HEK293 (cell line): ENCODE results near the gene SH2D4B.

ENCODE experiments used
- KLF10 ChIP-seq: fragments of 450-650 bp; IDR thresholded peaks from 2 replicates; pipeline ENCODE4 v1.5.1; 2018; ENCODE audit warnings: missing biosample characterization, mild to moderate bottlenecking, missing genetic modification characterization
- PBX3 ChIP-seq: sonication (generic); formaldehyde crosslinking; IDR thresholded peaks from 2 replicates; pipeline ENCODE4 v1.8.1; 2022; ENCODE audit warnings: mild to moderate bottlenecking, moderate library complexity, missing genetic modification reagents
- REPIN1 ChIP-seq: fragments of 450-650 bp; formaldehyde crosslinking; IDR thresholded peaks from 2 replicates; pipeline ENCODE4 v1.5.1; 2017; ENCODE audit warnings: missing biosample characterization, missing genetic modification characterization, low read depth
- SP2 ChIP-seq: fragments of 450-650 bp; formaldehyde crosslinking; IDR thresholded peaks from 2 replicates; pipeline ENCODE4 v1.5.1; 2016; ENCODE audit warnings: missing biosample characterization, missing genetic modification characterization
- TRIM28 ChIP-seq: IDR thresholded peaks from 2 replicates; pipeline ENCODE4 v1.6.1; 2011; ENCODE audit warnings: low read length, control low read depth, borderline replicate concordance
- WT1 ChIP-seq: fragments of 450-650 bp; formaldehyde crosslinking; IDR thresholded peaks from 2 replicates; pipeline ENCODE4 v1.5.1; 2016; ENCODE audit warnings: missing biosample characterization, missing genetic modification characterization
- ZFHX2 ChIP-seq: fragments of 450-650 bp; formaldehyde crosslinking; conservative IDR thresholded peaks from 2 replicates; pipeline ENCODE4 v1.5.1; 2016; ENCODE audit warnings: missing biosample characterization, missing genetic modification characterization
- ZNF174 ChIP-seq: fragments of 450-650 bp; formaldehyde crosslinking; IDR thresholded peaks from 2 replicates; pipeline ENCODE4 v1.5.0; 2017; ENCODE audit warnings: missing biosample characterization, mild to moderate bottlenecking, missing genetic modification characterization
- ZNF37A ChIP-seq: fragments of 450-650 bp; IDR thresholded peaks from 2 replicates; pipeline ENCODE4 v1.5.1; 2018; ENCODE audit warnings: missing biosample characterization, missing genetic modification characterization
- TF ChIP-seq, protein P1 (sequence below): fragments of 450-650 bp; formaldehyde crosslinking; IDR thresholded peaks from 2 replicates; pipeline ENCODE4 v1.5.1; 2016; ENCODE audit warnings: missing biosample characterization, missing genetic modification characterization

DNA sequence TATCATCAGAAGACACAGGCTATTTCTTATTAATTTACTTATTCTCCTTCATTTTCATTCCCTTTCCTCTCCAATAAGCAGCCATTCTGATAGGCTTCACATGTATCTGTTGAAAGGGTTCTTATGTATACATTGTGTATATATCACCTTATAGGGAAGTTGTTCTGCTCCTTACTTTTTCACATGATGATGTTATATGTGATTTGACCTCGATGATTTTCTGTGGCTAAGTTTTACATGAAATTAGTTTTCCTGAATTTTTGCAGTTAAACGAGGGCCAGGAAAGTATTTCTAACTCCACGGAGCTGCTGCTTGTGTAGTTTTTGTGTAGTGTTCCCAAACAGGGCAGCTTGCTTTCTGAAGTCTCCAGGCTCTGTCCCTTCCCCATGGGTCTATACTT is 84.5 kb downstream of the SH2D4B start:
- TF ChIP-seq, protein P1, sequence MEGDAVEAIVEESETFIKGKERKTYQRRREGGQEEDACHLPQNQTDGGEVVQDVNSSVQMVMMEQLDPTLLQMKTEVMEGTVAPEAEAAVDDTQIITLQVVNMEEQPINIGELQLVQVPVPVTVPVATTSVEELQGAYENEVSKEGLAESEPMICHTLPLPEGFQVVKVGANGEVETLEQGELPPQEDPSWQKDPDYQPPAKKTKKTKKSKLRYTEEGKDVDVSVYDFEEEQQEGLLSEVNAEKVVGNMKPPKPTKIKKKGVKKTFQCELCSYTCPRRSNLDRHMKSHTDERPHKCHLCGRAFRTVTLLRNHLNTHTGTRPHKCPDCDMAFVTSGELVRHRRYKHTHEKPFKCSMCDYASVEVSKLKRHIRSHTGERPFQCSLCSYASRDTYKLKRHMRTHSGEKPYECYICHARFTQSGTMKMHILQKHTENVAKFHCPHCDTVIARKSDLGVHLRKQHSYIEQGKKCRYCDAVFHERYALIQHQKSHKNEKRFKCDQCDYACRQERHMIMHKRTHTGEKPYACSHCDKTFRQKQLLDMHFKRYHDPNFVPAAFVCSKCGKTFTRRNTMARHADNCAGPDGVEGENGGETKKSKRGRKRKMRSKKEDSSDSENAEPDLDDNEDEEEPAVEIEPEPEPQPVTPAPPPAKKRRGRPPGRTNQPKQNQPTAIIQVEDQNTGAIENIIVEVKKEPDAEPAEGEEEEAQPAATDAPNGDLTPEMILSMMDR (tag by site-specific recombination), result no peak
- TF ChIP-seq TRIM28 (no peak), ZNF37A (tag by site-specific recombination) (no peak), PBX3 (CRISPR knock-in tag) (no peak), SP2 (tag by site-specific recombination) (no peak), KLF10 (no peak), ZNF174 (tag by site-specific recombination) (no peak), ZFHX2 (no peak), REPIN1 (tag by site-specific recombination) (no peak), WT1 (tag by site-specific recombination) (no peak)
